HepG2 (cell line): ENCODE measurements around the gene PPP2R2C. TPM values are rescaled to one million over a fixed set of nuclear protein-coding genes. Genes with fewer than 3 reads are reported as not detected.

Experiments
- JDP2 ChIP-seq: sonication (generic); formaldehyde crosslinking; IDR thresholded peaks from 2 replicates; pipeline ENCODE4 v1.8.1; 2022; ENCODE audit warnings: missing genetic modification reagents, borderline replicate concordance
- MAF1 ChIP-seq: sonication (generic); formaldehyde crosslinking; IDR thresholded peaks from 2 replicates; pipeline ENCODE4 v1.5.0; 2020; ENCODE audit warnings: missing genetic modification reagents, borderline replicate concordance
- MEIS1 ChIP-seq: sonication (generic); formaldehyde crosslinking; IDR thresholded peaks from 2 replicates; pipeline ENCODE4 v1.9.0; 2021; ENCODE audit warnings: mild to moderate bottlenecking, missing genetic modification reagents, moderate library complexity, borderline replicate concordance
- PHB2 ChIP-seq: fragments of 450-650 bp; IDR thresholded peaks from 2 replicates; pipeline ENCODE4 v1.6.1; 2018; ENCODE audit not compliant: partially characterized antibody
- XBP1 ChIP-seq: sonication (generic); formaldehyde crosslinking; IDR thresholded peaks from 2 replicates; pipeline ENCODE4 v1.5.0; 2020; ENCODE audit warnings: missing genetic modification reagents
- ZSCAN5A ChIP-seq: sonication (generic); formaldehyde crosslinking; IDR thresholded peaks from 2 replicates; pipeline ENCODE4 v1.8.0; 2022; ENCODE audit warnings: mild to moderate bottlenecking, missing genetic modification reagents, borderline replicate concordance
- polyA plus RNA-seq, 8 experiments: library from polyadenylated mRNA; depleted of rRNA in 3 of 8; stranded (reverse) in 7 of 8; unstranded in 1 of 8; fragments of >200 nt; fragmentation: Illumina TruSeq in 4 of 8; extraction: Trizol in 4 of 8; gene quantifications; 2 replicates each; pipeline versions ENCODE4 v1.2.1 to v1.2.3, GENCODE V29; 2011 to 2016; ENCODE audit warnings: low read depth in 4 of 8, missing spikeins in 1 of 8, mixed read lengths in 1 of 8; ENCODE audit not compliant: insufficient read depth in 1 of 8
- total RNA-seq, 5 experiments: library from RNA; depleted of rRNA; stranded (reverse); fragments of >200 nt; fragmentation: Illumina TruSeq; extraction: Trizol; gene quantifications; 2 replicates each; pipeline ENCODE4 v1.2.3, GENCODE V29; 2016; ENCODE audit warnings: low read depth in 1 of 5
- TF ChIP-seq, protein P1 (sequence below): IDR thresholded peaks from 2 replicates; pipeline ENCODE4 v1.4.0; 2020; ENCODE audit warnings: mild to moderate bottlenecking, missing genetic modification reagents

The PPP2R2C gene
- total and polyA plus RNA-seq, 2 of the 13 experiments (the other 11 are each of a cell fraction or from before 2014, with no cell fraction given), result 0.60 to 8.6 TPM

GRCh38 chr4:6342530-6343293, 129.7 kb downstream of the PPP2R2C start (continued):
- TF ChIP-seq XBP1 (no peak), PHB2 (no peak), MAF1 (CRISPR knock-in tag) (no peak), JDP2 (CRISPR knock-in tag) (no peak), ZSCAN5A (no peak), MEIS1 (CRISPR knock-in tag) (no peak)
- TF ChIP-seq, protein P1, sequence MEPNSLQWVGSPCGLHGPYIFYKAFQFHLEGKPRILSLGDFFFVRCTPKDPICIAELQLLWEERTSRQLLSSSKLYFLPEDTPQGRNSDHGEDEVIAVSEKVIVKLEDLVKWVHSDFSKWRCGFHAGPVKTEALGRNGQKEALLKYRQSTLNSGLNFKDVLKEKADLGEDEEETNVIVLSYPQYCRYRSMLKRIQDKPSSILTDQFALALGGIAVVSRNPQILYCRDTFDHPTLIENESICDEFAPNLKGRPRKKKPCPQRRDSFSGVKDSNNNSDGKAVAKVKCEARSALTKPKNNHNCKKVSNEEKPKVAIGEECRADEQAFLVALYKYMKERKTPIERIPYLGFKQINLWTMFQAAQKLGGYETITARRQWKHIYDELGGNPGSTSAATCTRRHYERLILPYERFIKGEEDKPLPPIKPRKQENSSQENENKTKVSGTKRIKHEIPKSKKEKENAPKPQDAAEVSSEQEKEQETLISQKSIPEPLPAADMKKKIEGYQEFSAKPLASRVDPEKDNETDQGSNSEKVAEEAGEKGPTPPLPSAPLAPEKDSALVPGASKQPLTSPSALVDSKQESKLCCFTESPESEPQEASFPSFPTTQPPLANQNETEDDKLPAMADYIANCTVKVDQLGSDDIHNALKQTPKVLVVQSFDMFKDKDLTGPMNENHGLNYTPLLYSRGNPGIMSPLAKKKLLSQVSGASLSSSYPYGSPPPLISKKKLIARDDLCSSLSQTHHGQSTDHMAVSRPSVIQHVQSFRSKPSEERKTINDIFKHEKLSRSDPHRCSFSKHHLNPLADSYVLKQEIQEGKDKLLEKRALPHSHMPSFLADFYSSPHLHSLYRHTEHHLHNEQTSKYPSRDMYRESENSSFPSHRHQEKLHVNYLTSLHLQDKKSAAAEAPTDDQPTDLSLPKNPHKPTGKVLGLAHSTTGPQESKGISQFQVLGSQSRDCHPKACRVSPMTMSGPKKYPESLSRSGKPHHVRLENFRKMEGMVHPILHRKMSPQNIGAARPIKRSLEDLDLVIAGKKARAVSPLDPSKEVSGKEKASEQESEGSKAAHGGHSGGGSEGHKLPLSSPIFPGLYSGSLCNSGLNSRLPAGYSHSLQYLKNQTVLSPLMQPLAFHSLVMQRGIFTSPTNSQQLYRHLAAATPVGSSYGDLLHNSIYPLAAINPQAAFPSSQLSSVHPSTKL (CRISPR knock-in tag), result no peak
